BLaER1 (cell line): ENCODE data around the gene U2AF1.
"Not testable (repeated sequence)": the region's sequence is repeated elsewhere in the genome, so short reads cannot be mapped to it uniquely, and the experiment has no call there.

Experiments
- H3K27ac ChIP-seq: shearing (Covaris generic); formaldehyde crosslinking; 2 replicates; pipeline ENCODE4 v1.8.1; 2022
- H3K27me3 ChIP-seq: shearing (Covaris generic); formaldehyde crosslinking; 2 replicates; pipeline ENCODE4 v1.8.1; 2022
- H3K36me3 ChIP-seq: shearing (Covaris generic); formaldehyde crosslinking; 2 replicates; pipeline ENCODE4 v1.8.1; 2022
- H3K4me1 ChIP-seq: shearing (Covaris generic); formaldehyde crosslinking; 2 replicates; pipeline ENCODE4 v1.8.1; 2022
- H3K4me2 ChIP-seq: shearing (Covaris generic); formaldehyde crosslinking; 2 replicates; pipeline ENCODE4 v1.8.1; 2022
- H3K4me3 ChIP-seq: shearing (Covaris generic); formaldehyde crosslinking; 2 replicates; pipeline ENCODE4 v1.8.1; 2022
- H3K9ac ChIP-seq: shearing (Covaris generic); formaldehyde crosslinking; 2 replicates; pipeline ENCODE4 v1.8.1; 2022
- H3K9me3 ChIP-seq: shearing (Covaris generic); formaldehyde crosslinking; 2 replicates; pipeline ENCODE4 v1.8.1; 2022
- H4K20me1 ChIP-seq: shearing (Covaris generic); formaldehyde crosslinking; 2 replicates; pipeline ENCODE4 v1.8.1; 2022

The U2AF1 gene

DNA sequence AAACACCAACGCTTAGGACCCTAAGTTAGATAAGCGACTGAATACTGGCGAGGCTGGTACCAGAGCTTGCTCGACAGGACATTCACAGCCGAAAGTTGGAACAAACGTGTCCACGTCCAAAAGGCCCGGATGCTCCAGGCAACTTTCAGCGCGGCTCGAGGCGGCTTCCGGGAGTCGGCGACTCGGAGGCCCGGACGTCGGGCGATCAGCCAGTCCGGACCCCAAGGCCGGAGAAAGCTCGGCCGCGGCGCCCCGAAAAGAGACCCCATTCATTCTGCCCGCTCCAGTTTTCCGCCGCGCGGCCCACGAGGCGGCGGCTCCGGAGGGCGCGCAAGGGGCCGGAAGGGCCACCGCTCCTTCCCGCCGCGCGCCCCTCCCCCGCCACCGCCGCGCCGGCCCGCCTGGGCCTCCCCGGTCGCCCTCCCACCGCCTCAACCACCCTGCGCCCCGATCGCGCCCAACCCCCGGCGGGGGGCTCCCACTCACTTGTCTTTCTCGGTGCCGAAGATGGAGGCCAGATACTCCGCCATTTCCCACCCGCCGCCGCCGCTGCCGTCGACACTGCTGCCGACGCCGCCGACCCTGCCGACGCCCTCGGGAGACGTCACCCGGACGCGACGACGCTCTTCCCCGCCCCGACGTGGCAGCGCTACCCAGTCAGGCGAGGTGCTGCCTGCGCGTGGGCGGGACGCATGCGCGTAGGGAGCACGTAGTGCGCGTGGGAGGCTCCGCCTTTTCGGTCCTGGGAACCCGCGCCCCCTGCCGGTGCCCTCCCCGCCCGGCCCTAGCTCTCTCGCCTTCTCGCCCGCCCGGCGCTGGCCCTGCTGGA is at the start of gene U2AF1:
Gene U2AF1 (minus strand): TSS at position 606 of the 829 bp plus-strand sequence. CDS start 76 bp downstream, at position 530.
- not testable (repeated sequence) for H3K4me2 ChIP-seq, H3K27me3 ChIP-seq, H4K20me1 ChIP-seq, H3K27ac ChIP-seq, H3K4me3 ChIP-seq, H3K9ac ChIP-seq, H3K9me3 ChIP-seq, H3K36me3 ChIP-seq, H3K4me1 ChIP-seq

DNA sequence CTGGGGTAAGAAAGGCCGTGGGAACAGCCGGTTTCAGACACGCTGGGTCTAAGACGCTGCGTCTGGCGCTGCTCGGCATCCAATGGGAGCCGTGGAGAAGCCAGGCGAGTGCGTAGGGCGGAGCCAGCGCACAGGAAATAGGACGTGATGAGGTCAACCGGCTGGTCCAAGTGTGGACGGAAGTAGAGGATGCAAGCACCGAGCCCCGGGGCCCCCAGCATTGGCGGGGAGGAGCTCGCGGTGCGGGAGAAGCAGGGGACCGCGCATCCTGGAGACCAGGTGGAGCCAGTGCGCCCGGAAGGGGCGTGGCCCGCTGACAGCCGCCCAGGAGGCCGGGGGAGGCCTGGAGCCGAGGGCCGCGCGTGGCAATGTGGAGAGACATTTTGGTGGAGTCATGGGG is 46.2 kb upstream of the U2AF1 start:
- not testable (repeated sequence) for H4K20me1 ChIP-seq, H3K4me1 ChIP-seq, H3K27ac ChIP-seq, H3K27me3 ChIP-seq, H3K9ac ChIP-seq, H3K36me3 ChIP-seq, H3K4me3 ChIP-seq, H3K4me2 ChIP-seq, H3K9me3 ChIP-seq

DNA sequence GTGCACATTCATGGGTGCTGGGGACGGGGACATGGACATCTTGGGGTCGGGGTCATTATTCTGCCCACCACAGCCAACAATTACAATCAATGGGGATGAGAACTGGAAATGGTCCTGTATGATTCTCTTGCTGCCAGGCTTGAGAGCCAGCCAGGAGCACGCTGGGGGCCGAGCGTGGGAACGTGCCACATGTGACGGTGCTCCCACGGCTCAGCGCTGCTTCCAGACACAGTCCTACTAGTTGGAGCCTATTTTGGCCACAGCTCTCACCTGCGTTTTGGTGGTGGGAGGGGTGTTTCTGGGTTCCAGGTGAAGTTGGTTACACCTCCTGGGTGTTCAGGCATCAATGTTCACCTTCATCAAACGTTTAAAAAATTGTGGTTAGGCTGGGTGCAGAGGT is 42.0 kb upstream of the U2AF1 start:
- not testable (repeated sequence) for H3K9me3 ChIP-seq, H3K4me3 ChIP-seq

DNA sequence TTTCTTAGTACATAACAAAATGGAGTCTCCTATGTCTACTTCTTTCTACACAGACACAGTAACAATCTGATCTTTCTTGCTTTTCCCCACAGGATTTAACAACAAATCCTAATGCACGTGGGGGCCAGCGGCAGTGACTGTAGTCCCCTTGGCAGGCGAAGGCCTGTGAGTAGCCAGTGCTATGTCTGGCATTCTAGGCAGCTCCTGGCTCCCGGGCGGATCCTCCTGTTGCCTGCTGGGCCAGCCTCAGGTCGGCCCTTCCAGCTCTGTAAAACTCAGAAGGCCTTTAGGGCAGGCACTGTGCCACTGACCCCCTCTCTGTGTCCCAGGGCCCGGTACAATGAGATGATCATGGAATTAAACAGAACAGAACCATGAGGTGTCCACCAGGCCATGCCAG is 40.6 kb upstream of the U2AF1 start:
- H4K20me1 ChIP-seq, H3K4me3 ChIP-seq, H3K9me3 ChIP-seq, H3K4me1 ChIP-seq, H3K9ac ChIP-seq, H3K36me3 ChIP-seq, H3K27ac ChIP-seq, H3K27me3 ChIP-seq, H3K4me2 ChIP-seq: not testable (repeated sequence)

More for the DNA sequence above, 42.0 kb upstream of the U2AF1 start:
- H3K27me3 ChIP-seq, H4K20me1 ChIP-seq, H3K27ac ChIP-seq, H3K4me1 ChIP-seq, H3K9ac ChIP-seq, H3K36me3 ChIP-seq, H3K4me2 ChIP-seq: not testable (repeated sequence)

DNA sequence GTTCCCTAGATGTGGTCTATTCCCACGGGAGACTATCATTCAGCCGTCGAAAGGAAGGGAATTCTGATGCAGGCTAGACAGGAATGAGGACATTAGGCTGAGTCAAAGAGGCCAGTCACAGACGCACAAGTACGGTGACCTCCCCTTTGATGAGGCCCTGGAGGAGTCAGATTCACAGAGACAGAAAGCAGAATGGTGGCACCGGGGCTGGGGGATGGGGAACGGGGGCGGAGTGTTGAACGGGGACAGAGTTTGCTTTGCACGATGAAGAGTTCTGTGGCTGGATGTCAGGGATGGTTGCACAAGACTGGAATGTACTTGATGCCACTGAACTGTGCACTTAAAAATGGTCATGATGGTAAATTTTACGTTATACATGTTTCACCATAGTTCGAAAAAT is 39.3 kb upstream of the U2AF1 start:
- not testable (repeated sequence) for H4K20me1 ChIP-seq, H3K36me3 ChIP-seq, H3K9me3 ChIP-seq, H3K4me2 ChIP-seq, H3K9ac ChIP-seq, H3K4me1 ChIP-seq, H3K27me3 ChIP-seq, H3K27ac ChIP-seq, H3K4me3 ChIP-seq

- H3K9me3 ChIP-seq, H3K4me3 ChIP-seq, H3K9ac ChIP-seq, H3K36me3 ChIP-seq, H3K4me1 ChIP-seq, H4K20me1 ChIP-seq, H3K27ac ChIP-seq, H3K4me2 ChIP-seq, H3K27me3 ChIP-seq: not testable (repeated sequence)
These were observed 34.0 kb upstream of the U2AF1 start for GRCh38 chr21:43141407-43141806.

DNA sequence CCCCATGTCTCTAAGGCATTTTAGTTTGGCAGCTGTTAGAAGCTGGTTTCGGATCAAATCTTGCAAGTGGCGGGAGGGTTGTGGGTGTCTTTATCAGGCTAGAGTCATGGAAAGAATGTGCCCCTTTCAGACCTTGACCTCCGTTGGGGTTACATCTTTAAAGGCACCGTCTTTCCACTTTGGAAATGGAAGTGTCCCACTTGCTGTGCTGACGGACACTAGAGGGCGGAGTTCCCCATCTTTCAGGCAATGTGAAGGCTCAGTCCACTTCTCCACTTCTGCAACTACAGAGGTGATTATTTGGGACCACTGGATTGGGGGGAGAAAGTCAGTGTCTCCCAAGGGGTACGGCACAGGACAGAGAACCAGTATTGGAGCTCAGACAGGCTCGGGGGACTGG is 31.6 kb upstream of the U2AF1 start:
- not testable (repeated sequence) for H3K4me3 ChIP-seq, H3K9me3 ChIP-seq, H4K20me1 ChIP-seq, H3K27me3 ChIP-seq, H3K36me3 ChIP-seq, H3K4me2 ChIP-seq, H3K27ac ChIP-seq, H3K4me1 ChIP-seq, H3K9ac ChIP-seq

DNA sequence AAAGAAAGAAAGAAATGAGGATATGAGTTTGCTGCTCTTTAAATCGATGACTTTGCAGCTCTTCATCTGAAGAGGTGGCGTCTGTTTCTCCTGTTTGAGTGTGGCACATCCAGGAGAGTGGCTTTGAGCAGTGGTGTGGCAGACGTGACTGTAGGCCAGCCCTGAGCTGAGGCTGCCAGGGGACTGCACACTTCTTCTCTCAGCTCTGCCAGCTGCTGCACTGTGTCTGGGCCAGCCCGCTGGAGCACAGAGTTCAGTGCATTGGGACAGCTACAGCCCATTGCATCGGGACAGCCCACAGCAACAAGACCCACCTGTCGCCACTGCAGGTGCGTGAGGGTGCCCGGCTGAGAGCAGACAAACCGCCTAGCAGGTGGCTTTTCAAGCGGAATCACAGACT is 27.1 kb upstream of the U2AF1 start:
- H3K4me1 ChIP-seq, H3K4me2 ChIP-seq, H3K9ac ChIP-seq, H3K9me3 ChIP-seq, H4K20me1 ChIP-seq, H3K27ac ChIP-seq, H3K36me3 ChIP-seq, H3K27me3 ChIP-seq, H3K4me3 ChIP-seq: not testable (repeated sequence)

DNA sequence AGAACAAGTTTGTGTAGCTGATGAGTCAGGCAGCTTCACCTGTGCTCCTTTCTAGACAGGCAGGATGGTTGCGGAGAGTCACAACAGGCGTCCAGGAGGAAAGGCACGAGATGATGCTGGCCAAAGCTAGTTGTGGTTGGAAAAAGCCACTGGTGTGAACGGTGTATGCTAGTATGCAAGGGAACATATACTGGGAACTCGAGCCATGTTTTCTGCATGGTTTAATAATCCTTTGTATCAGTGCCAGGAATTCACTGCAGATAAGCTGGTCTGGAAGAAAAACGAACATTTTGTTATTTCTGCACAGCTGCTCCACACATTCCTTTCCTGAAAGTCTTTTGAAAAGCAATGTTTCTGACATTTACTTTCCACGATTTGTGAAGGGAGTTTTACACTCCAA is 22.7 kb upstream of the U2AF1 start:
- not testable (repeated sequence) for H3K27ac ChIP-seq, H3K4me1 ChIP-seq, H4K20me1 ChIP-seq, H3K4me2 ChIP-seq, H3K36me3 ChIP-seq, H3K9ac ChIP-seq, H3K9me3 ChIP-seq, H3K4me3 ChIP-seq, H3K27me3 ChIP-seq

DNA sequence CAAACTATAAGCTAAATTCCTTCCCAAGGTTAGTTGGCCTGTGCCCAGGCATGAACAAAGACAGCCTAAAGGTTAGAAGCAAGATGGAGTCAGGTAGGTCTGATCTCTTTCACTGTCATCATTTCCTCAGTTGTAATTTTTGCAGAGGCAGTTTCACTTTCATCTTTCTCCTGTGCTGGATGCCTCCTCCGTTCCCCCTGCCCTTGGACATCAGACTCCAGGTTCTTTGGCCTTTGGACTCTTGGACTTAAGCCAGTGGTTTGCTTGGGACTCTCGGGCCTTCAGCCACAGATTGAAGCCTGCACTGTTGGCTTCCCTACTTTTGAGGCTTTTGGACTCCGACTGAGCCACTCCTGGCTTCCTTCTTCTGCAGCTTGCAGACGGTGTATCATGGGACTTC is 8.6 kb upstream of the U2AF1 start:
- H4K20me1 ChIP-seq, H3K36me3 ChIP-seq, H3K4me1 ChIP-seq, H3K27ac ChIP-seq, H3K4me3 ChIP-seq, H3K4me2 ChIP-seq, H3K9ac ChIP-seq, H3K9me3 ChIP-seq, H3K27me3 ChIP-seq: not testable (repeated sequence)

- not testable (repeated sequence) for H4K20me1 ChIP-seq, H3K9me3 ChIP-seq, H3K4me1 ChIP-seq, H3K27ac ChIP-seq, H3K4me3 ChIP-seq, H3K9ac ChIP-seq, H3K27me3 ChIP-seq, H3K36me3 ChIP-seq, H3K4me2 ChIP-seq
These were observed 7.1 kb upstream of the U2AF1 start for GRCh38 chr21:43114483-43114882.

- H3K4me3 ChIP-seq, H3K36me3 ChIP-seq, H3K9ac ChIP-seq, H3K4me1 ChIP-seq, H4K20me1 ChIP-seq, H3K27ac ChIP-seq, H3K9me3 ChIP-seq, H3K27me3 ChIP-seq, H3K4me2 ChIP-seq: not testable (repeated sequence)
These were observed 1.6 kb upstream of the U2AF1 start for GRCh38 chr21:43109006-43109405.

DNA sequence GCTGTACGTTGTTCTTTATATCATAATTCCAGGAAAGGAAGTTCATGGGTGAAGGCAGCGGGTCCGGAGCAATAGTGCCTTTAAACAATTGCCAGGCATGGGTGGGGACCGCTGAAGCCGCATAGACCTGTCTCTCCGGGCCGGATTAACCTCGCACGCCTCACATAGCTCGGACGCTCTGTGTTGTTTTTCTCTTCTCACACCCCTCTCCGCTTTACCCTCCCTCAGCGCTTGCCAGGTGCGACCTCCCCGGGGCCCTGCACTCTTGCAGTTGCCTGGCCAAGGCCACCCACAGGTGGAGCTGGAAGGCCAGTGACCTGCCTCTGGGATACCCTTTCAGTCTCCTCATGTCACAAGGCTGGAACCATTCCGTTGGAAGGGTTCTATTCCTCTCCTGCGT is 807 bp upstream of the U2AF1 start:
- H4K20me1 ChIP-seq, H3K27me3 ChIP-seq, H3K9ac ChIP-seq, H3K4me3 ChIP-seq, H3K4me2 ChIP-seq, H3K27ac ChIP-seq, H3K36me3 ChIP-seq, H3K4me1 ChIP-seq, H3K9me3 ChIP-seq: not testable (repeated sequence)

- H3K4me2 ChIP-seq, H3K9ac ChIP-seq, H3K27ac ChIP-seq, H3K9me3 ChIP-seq, H3K4me1 ChIP-seq, H3K4me3 ChIP-seq, H4K20me1 ChIP-seq, H3K36me3 ChIP-seq, H3K27me3 ChIP-seq: not testable (repeated sequence)
These were observed 396 bp upstream of the U2AF1 start for GRCh38 chr21:43107794-43108137.

GRCh38 chr21:43104642-43105041 is 2.7 kb downstream of the U2AF1 start:
- H3K4me3 ChIP-seq, H4K20me1 ChIP-seq, H3K27ac ChIP-seq, H3K36me3 ChIP-seq, H3K4me1 ChIP-seq, H3K4me2 ChIP-seq, H3K27me3 ChIP-seq, H3K9me3 ChIP-seq, H3K9ac ChIP-seq: not testable (repeated sequence)

GRCh38 chr21:43102281-43102680 is 5.1 kb downstream of the U2AF1 start:
- not testable (repeated sequence) for H3K27ac ChIP-seq, H3K9me3 ChIP-seq, H3K4me3 ChIP-seq, H4K20me1 ChIP-seq, H3K4me1 ChIP-seq, H3K4me2 ChIP-seq, H3K36me3 ChIP-seq, H3K27me3 ChIP-seq, H3K9ac ChIP-seq
